Measurements from ENCODE around the gene CPSF3. TPM values are rescaled to one million over a fixed set of nuclear protein-coding genes. Genes with fewer than 3 reads are reported as not detected.

The CPSF3 gene
- total and polyA plus RNA-seq, 2 of the 8 experiments (the other 6 are each of a cell fraction or from before 2014, with no cell fraction given) = 44.5 to 93.3 TPM

DNA sequence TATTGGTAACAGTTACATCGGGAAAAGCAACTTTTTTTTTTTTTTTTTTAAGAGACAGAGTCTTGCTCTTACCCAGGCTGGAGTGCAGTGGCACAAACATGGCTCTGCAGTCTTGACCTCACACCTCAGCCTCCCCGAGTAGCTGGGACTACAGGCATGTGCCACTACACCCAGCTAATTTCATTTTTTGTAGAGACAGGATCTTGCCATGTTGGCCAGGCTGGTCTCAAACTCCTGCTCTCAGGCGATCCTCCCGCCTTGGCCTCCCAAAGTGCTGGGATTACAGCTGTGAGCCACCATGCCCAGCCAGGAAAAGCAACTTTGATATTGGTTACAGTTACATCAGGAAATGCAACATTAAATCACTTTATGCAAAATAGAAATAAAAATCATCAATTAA lies 4.7 kb upstream of the CPSF3 start (continued):
- TF ChIP-seq, protein P1, sequence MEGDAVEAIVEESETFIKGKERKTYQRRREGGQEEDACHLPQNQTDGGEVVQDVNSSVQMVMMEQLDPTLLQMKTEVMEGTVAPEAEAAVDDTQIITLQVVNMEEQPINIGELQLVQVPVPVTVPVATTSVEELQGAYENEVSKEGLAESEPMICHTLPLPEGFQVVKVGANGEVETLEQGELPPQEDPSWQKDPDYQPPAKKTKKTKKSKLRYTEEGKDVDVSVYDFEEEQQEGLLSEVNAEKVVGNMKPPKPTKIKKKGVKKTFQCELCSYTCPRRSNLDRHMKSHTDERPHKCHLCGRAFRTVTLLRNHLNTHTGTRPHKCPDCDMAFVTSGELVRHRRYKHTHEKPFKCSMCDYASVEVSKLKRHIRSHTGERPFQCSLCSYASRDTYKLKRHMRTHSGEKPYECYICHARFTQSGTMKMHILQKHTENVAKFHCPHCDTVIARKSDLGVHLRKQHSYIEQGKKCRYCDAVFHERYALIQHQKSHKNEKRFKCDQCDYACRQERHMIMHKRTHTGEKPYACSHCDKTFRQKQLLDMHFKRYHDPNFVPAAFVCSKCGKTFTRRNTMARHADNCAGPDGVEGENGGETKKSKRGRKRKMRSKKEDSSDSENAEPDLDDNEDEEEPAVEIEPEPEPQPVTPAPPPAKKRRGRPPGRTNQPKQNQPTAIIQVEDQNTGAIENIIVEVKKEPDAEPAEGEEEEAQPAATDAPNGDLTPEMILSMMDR (IDR thresholded peaks at IDR 0.05; ENCODE audit: control extremely low read depth in 1 of 3, insufficient read depth in 1 of 3, low read depth in 1 of 3, low read length in 3 of 3) = no peak
- TF ChIP-seq TBP (IDR thresholded peaks at IDR 0.05; ENCODE audit: low read depth, low read length) = no peak
- TF ChIP-seq SIN3A (conservative IDR thresholded peaks at IDR 0.05 in 1 of 2, IDR thresholded peaks at IDR 0.05 in 1 of 2; ENCODE audit: low read depth in 1 of 2, low read length in 2 of 2) = no peak
